Gastrocnemius medialis (tissue), 4 donors: ENCODE measurements around the gene PIK3C2B. TPM values are rescaled to one million over a fixed set of nuclear protein-coding genes. Genes with fewer than 3 reads are reported as not detected.

Experiments
- ATAC-seq, 2 donors: fragments of 150-250 bp; one replicate each; pipeline ENCODE4 v1.9.1; 2016
- DNase-seq, 2 donors: peaks; one replicate each; pipeline ENCODE4 v3.0.0-alpha.2; 2019
- H3K27ac ChIP-seq, 4 donors: fragments of 200-600 bp; sonication (generic); 1 replicate in 1 of 4; 2 replicates in 3 of 4; pipeline ENCODE4 v1.5.1; 2016 to 2018; ENCODE audit warnings: mild to moderate bottlenecking in 2 of 4, moderate library complexity in 1 of 4
- H3K27me3 ChIP-seq, 3 donors: fragments of 200-600 bp; sonication (generic) in 2 of 3; 1 replicate in 1 of 3; 2 replicates in 2 of 3; pipeline versions ENCODE4 v1.5.1 to v1.6.0; 2016 to 2019; ENCODE audit warnings: mild to moderate bottlenecking in 1 of 3, moderate library complexity in 1 of 3
- H3K36me3 ChIP-seq, 2 donors: fragments of 200-600 bp; sonication (generic) in 1 of 2; one replicate each; pipeline ENCODE4 v1.5.1; 2017 to 2018
- H3K4me1 ChIP-seq, 2 donors: fragments of 200-600 bp; sonication (generic) in 1 of 2; one replicate each; pipeline ENCODE4 v1.5.1; 2016 to 2017; ENCODE audit warnings: mild to moderate bottlenecking in 2 of 2
- H3K4me3 ChIP-seq, 4 donors: fragments of 200-600 bp; sonication (generic) in 3 of 4; 1 replicate in 1 of 4; 2 replicates in 3 of 4; pipeline ENCODE4 v1.5.1; 2016 to 2019; ENCODE audit warnings: mild to moderate bottlenecking in 2 of 4
- H3K9me3 ChIP-seq, 3 donors: fragments of 200-600 bp; sonication (generic) in 2 of 3; 1 replicate in 1 of 3; 2 replicates in 2 of 3; pipeline ENCODE4 v1.5.1; 2016 to 2019
- CTCF ChIP-seq, 5 experiments: fragments of 450-650 bp in 3 of 5; fragments of 200-600 bp in 2 of 5; sonication (generic) in 2 of 5; IDR thresholded peaks in 4 of 5; conservative IDR thresholded peaks in 1 of 5; 1 replicate in 4 of 5; 2 replicates in 1 of 5; pipeline ENCODE4 v1.5.1; 2016 to 2019; ENCODE audit warnings: antibody characterized with exemption in 5 of 5, mild to moderate bottlenecking in 3 of 5, moderate library complexity in 3 of 5
- POLR2A ChIP-seq, 2 donors: fragments of 450-650 bp; IDR thresholded peaks; one replicate each; pipeline ENCODE4 v1.6.1; 2017; ENCODE audit warnings: antibody characterized with exemption in 2 of 2, mild to moderate bottlenecking in 2 of 2, moderate library complexity in 2 of 2
- in situ Hi-C, 4 donors: fragments of 200-750 bp; cut with MboI; loops; one replicate each; pipeline versions ENCODE4 v1.15.0 to v1.8.0; 2017; ENCODE audit warnings: low sequenced_read_pairs in 4 of 4
- intact Hi-C: fragments of 100-400 bp; cut with DNase I; formaldehyde crosslinking; loops from one replicate; pipeline ENCODE4 v1.15.1; 2023; ENCODE audit warnings: low total_unique reads
- total RNA-seq, 4 donors: library from RNA; depleted of rRNA; stranded (reverse); fragments of >200 nt; gene quantifications; one replicate each; pipeline versions ENCODE4 v1.1.0 to v1.2.3, GENCODE V29; 2016

PIK3C2B gene
- total RNA-seq, 4 donors from 2014 or later, result 2.8 to 6.0 (median 3.8) TPM

GRCh38 chr1:204462229-204462561 lies 32.4 kb downstream of the PIK3C2B start:
- ATAC-seq (no peak), DNase-seq (no peak)
- intact Hi-C loops (no loop called here), in situ Hi-C loops (no loop called here)
- H3K27ac ChIP-seq, result peak overlapping the region in 3 of 4 donors; percentile 70 to 95 (median 86)
- H3K9me3 ChIP-seq, result no peaks in the 10 kb centered on the region
- no peaks in the 10 kb centered on the region for H3K27me3 ChIP-seq
- no peak overlapping the region for H3K4me3 ChIP-seq
- peaks cover 40 to 52% of the 10 kb centered on the region in 2 donors for H3K4me1 ChIP-seq
- peaks cover 0 to 5% of the 10 kb centered on the region in 2 donors for H3K36me3 ChIP-seq
- TF ChIP-seq POLR2A (IDR thresholded peaks at IDR 0.05) (no peak), CTCF (IDR thresholded peaks at IDR 0.05 in 4 of 5, conservative IDR thresholded peaks at IDR 0.05 in 1 of 5) (no peak)

- DNase-seq, result no peak
- H3K4me1 ChIP-seq, result peaks cover 34 to 46% of the 10 kb centered on the region in 2 donors
- no peaks in the 10 kb centered on the region for H3K27me3 ChIP-seq
- peaks cover 0 to 7% of the 10 kb centered on the region in 2 donors for H3K36me3 ChIP-seq
- in situ Hi-C loops, result no loop called here
- peak overlapping the region; percentile 32 to 95 (median 78) for H3K27ac ChIP-seq
- intact Hi-C loops, result no loop called here
- ATAC-seq, result peak in 1 of 2 donors; percentile 28
- H3K4me3 ChIP-seq, result no peak overlapping the region
- no peaks in the 10 kb centered on the region for H3K9me3 ChIP-seq
- TF ChIP-seq CTCF (IDR thresholded peaks at IDR 0.05 in 4 of 5, conservative IDR thresholded peaks at IDR 0.05 in 1 of 5), result no peak
- TF ChIP-seq POLR2A (IDR thresholded peaks at IDR 0.05), result no peak
These were observed 33.0 kb downstream of the PIK3C2B start for GRCh38 chr1:204461331-204462228.

GRCh38 chr1:204460346-204460745 lies 34.3 kb downstream of the PIK3C2B start:
- in situ Hi-C loops (no loop called here), intact Hi-C loops (no loop called here)
- H3K9me3 ChIP-seq, result no peaks in the 10 kb centered on the region
- no peaks in the 10 kb centered on the region for H3K27me3 ChIP-seq
- H3K4me3 ChIP-seq, result no peak overlapping the region
- H3K4me1 ChIP-seq, result peaks cover 22 to 34% of the 10 kb centered on the region in 2 donors
- H3K27ac ChIP-seq, result peak overlapping the region in 3 of 4 donors; percentile 70 to 95 (median 86)
- peaks cover 0 to 7% of the 10 kb centered on the region in 2 donors for H3K36me3 ChIP-seq
- ATAC-seq, result no peak
- no peak for TF ChIP-seq CTCF (IDR thresholded peaks at IDR 0.05 in 4 of 5, conservative IDR thresholded peaks at IDR 0.05 in 1 of 5)
- TF ChIP-seq POLR2A (IDR thresholded peaks at IDR 0.05), result no peak
- no peak for DNase-seq

- intact Hi-C loops, result no loop called here
- DNase-seq (no peak), ATAC-seq (no peak)
- in situ Hi-C loops, result no loop called here
- H3K4me1 ChIP-seq, result peaks cover 15 to 27% of the 10 kb centered on the region in 2 donors
- no peak overlapping the region for H3K4me3 ChIP-seq
- no peaks in the 10 kb centered on the region for H3K27me3 ChIP-seq
- no peaks in the 10 kb centered on the region for H3K9me3 ChIP-seq
- no peak for TF ChIP-seq POLR2A (IDR thresholded peaks at IDR 0.05)
- no peak for TF ChIP-seq CTCF (IDR thresholded peaks at IDR 0.05 in 4 of 5, conservative IDR thresholded peaks at IDR 0.05 in 1 of 5)
- H3K27ac ChIP-seq, result peak overlapping the region in 1 of 4 donors; percentile 70
- peaks cover 0 to 7% of the 10 kb centered on the region in 2 donors for H3K36me3 ChIP-seq
These were observed 34.9 kb downstream of the PIK3C2B start for GRCh38 chr1:204459706-204460105.
